ENCODE measurements around the gene GNA12.

The GNA12 gene

DNA sequence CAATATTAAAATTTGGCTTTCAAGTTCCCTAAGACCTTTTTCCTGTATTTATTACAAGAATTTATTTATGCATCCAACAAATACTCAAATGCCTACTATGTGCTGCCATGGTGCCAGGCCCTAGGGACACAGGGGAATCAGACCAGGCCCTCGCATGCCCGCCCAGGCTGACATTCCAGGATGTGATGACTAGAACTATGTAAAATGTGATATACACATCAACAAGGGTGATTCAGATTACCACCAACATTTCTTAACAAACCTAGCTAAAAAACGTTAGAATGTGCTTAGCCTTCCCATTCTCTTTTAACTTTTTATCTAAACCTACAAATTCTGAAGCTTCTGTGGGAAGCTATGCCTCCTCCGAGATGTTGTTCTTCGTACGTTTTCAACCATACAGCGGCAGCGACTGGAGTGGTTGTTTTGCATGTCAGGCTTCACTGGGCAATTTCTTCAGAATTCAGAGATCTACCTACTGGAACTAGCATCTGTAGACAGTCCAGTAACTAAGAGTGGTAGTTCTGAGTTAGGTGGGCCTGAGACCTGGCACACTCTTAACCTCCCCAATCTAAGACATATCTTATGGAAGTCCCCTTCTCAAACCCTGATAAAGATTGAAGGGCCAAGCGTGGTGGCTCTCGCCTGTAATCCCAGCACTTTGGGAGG is 22.1 kb downstream of the GNA12 start:
- TF ChIP-seq, protein P1, sequence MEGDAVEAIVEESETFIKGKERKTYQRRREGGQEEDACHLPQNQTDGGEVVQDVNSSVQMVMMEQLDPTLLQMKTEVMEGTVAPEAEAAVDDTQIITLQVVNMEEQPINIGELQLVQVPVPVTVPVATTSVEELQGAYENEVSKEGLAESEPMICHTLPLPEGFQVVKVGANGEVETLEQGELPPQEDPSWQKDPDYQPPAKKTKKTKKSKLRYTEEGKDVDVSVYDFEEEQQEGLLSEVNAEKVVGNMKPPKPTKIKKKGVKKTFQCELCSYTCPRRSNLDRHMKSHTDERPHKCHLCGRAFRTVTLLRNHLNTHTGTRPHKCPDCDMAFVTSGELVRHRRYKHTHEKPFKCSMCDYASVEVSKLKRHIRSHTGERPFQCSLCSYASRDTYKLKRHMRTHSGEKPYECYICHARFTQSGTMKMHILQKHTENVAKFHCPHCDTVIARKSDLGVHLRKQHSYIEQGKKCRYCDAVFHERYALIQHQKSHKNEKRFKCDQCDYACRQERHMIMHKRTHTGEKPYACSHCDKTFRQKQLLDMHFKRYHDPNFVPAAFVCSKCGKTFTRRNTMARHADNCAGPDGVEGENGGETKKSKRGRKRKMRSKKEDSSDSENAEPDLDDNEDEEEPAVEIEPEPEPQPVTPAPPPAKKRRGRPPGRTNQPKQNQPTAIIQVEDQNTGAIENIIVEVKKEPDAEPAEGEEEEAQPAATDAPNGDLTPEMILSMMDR (conservative IDR thresholded peaks at IDR 0.05): no peak
- TF ChIP-seq ZFX (IDR thresholded peaks at IDR 0.05): no peak
- H3K27ac ChIP-seq: no peak overlapping the region

DNA sequence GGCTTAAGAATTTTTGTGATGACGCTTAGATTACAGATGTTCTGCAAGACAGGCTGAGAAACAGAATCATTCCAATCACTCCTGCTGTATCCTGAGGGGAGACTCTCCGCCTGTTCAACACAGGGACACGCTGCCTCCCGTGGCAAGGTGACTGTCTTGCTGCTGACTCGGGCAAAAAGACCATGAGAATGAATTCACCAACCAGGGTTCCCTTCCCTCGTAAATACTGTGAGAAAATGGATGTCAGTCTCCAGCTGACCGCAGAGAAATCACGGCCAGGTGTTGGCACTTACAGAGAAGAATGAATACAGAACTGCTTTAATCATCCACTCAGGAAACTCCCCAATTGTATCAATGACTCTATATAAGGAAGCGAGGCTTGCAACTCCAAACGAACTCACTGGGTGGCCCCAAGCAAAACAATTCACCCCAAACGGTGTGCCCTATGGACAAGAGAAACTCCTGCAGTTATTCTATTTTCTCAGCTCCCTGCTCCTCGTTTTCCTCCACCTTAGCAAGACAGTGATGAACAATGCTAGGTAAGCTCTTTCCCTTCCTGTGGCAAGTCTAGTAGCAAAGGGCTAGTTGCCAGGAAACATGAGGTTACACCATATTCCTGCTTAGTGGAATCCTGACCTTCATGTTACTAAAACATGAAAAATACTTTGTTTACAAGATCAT is 22.8 kb downstream of the GNA12 start:
- TF ChIP-seq, protein P1 (conservative IDR thresholded peaks at IDR 0.05): no peak
- no peak for TF ChIP-seq ZFX (IDR thresholded peaks at IDR 0.05)
- no peak overlapping the region for H3K27ac ChIP-seq

DNA sequence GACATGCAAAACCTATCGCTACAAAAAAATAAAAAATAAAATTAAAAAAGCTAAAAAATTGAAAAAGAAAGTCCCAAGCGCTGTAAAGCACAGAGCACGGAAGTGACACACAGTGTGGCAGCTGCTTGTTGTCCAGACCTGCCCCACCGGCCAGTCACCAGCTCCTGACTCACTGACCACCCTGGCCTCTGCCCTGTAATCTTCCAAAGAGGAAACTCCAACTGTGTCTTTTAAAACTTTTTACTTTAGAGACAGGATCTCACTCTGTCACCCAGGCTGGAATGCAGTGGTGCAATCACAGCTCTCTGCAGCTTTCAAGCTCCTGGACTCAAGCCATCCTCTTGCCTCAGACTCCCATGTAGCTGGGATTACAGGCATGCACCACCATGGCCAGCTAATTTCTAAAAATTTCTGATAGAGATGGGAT is 23.6 kb downstream of the GNA12 start:
- H3K27ac ChIP-seq: no peak overlapping the region
- TF ChIP-seq, protein P1 (conservative IDR thresholded peaks at IDR 0.05): no peak
- no peak for TF ChIP-seq ZFX (IDR thresholded peaks at IDR 0.05)

- no peak overlapping the region for H3K27ac ChIP-seq
- no peak for TF ChIP-seq ZFX (IDR thresholded peaks at IDR 0.05)
- TF ChIP-seq, protein P1 (conservative IDR thresholded peaks at IDR 0.05): no peak
Measured at GRCh38 chr7:2819954-2820397, 24.1 kb downstream of the GNA12 start.

DNA sequence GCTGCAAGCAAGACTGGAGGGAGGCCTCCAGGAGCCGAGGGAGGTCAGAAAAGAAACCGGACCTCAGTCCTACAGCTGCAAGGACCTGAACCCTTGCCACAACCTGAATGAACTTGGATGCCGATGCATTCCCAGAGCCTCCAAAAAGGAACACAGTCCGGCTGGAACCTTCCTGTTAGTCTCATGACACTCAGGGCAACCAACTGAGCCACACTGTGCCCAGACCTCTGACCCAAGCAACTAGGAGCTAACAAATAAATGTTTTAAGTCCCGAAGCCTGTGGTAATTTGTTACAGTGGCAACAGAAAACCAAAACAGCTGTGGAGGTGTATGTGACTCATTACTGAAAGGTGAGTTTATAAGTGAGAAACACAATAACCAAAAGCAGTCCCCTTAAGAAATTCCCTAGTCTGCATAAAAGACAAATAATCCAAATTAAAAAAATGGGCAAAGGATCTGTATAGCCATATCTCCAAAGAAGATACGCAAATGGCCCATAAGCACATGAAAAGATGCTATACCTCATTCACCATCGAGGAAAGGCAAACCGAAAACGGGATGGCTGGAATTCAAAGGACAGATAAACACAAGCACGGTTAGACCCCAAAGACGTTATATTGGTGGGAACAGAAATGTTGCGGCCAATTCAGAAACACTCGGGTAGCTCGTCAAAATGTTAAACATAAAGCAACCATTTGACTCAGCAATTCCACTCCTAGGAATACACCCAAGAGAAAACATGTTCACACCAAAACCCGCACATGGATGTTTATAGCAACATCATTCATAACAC is 24.8 kb downstream of the GNA12 start:
- no peak overlapping the region for H3K27ac ChIP-seq
- no peak for TF ChIP-seq ZFX (IDR thresholded peaks at IDR 0.05)
- TF ChIP-seq, protein P1 (conservative IDR thresholded peaks at IDR 0.05): no peak

DNA sequence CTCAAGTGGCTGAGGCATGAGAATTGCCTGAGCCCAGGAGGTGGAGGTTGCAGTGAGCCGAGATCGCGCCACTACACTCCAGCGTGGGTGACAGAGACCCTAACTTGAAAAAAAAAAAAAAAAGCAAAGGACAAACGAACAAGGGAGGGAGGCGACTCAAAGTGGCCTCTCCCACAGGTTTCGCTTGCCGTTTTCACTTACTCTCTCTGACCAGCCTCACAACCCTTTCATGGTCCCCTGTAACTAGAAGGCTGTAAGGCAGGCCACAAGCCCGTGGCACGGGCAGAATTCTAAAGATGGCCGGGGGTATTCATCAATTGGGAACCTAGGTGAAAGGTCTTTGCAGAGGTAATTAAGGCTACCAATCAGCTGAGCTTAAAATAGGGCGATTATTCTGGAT is 25.5 kb downstream of the GNA12 start:
- no peak for TF ChIP-seq ZFX (IDR thresholded peaks at IDR 0.05)
- TF ChIP-seq, protein P1 (conservative IDR thresholded peaks at IDR 0.05): no peak
- no peak overlapping the region for H3K27ac ChIP-seq

DNA sequence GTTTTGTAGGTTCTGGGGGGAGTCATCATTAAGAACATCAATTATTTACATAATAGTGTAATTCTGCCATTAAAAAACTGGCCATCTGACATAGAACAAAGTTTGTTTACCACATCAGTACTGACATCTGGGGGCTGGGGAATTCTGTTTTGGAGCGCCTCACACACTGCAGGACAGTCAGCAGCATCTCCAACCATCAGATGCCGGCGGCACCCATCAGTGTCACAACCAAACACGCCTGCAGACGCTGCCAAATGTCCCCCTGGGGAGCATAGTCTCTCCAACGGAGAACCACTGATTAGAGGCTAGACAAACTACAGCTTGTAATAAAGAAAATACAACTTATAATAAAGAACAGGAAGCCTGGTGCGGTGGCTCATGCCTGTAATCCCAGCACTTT is 26.0 kb downstream of the GNA12 start:
- no peak overlapping the region for H3K27ac ChIP-seq
- TF ChIP-seq ZFX (IDR thresholded peaks at IDR 0.05): no peak
- TF ChIP-seq, protein P1 (conservative IDR thresholded peaks at IDR 0.05): no peak
